Fibroblast of the conjunctiva (primary cell): ENCODE data around the gene CD200.
"Not testable (repeated sequence)": the region's sequence is repeated elsewhere in the genome, so short reads cannot be mapped to it uniquely, and the experiment has no call there.

Experiments used
- DNase-seq: peaks from one replicate; pipeline ENCODE4 v3.0.0-alpha.2; 2010; ENCODE audit warnings: low read depth

CD200 gene

GRCh38 chr3:112360561-112360960 is 27.6 kb downstream of the CD200 start:
- DNase-seq = no peak

- DNase-seq = no peak
These were observed 29.3 kb downstream of the CD200 start for GRCh38 chr3:112362221-112362620.

DNA sequence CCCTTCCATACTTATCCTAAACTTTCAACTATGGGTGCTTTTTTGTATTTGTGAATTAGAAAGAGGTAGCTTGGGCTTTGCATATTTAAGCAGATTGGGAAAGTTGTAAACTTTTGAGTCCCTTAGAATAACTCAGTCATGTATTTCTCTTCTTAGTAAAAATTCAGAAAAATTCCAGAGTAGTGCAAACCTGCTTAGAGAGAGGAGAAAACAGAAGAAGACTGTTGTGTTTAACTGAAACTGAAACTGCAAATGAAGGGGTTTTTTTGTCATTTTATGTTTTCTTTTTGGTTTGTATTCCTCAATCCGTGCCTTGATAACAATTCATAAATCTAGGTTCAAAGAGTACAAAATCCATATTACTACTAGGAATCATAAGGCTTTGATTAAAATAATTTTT is 31.3 kb downstream of the CD200 start:
- no peak for DNase-seq

DNA sequence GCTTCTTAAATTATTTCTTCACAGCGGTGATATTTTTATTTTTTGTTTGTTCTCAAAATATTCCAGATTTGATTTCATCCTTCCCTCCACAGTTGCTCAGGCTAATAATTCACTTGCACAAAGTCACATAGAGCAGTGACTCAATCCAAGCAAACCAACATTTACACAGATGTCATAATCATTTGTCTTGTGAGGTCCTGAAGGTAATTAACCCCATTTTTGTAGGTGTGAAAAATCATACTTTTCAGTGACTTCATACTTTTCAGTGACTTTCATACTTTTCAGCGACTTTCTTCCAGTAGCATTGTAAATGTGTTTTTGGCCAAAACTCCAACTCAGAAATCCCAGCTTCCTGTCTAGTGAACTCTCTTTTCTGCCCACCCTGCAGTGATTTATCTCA is 32.1 kb downstream of the CD200 start:
- DNase-seq = no peak

- no peak for DNase-seq
These were observed 32.7 kb downstream of the CD200 start for GRCh38 chr3:112365636-112366035.

DNA sequence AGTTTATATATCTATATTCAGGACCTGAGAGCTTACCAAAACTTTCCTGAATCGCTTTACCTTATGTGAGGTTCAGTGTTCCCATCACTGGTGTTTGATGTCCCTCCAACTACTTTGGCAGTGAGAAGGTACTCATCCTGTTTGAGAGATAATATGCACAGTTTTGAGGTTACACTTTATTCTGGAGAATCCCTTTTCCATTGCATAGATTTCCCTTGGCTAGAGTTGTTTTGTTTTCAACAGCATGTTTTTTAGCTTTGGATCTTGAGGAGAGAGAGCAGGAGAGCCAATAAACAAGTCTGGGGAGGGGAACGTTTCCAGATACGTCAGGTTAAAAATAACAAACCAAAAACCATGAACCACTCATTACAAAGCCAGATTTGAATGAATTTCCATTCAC is 33.6 kb downstream of the CD200 start:
- DNase-seq = no peak

DNA sequence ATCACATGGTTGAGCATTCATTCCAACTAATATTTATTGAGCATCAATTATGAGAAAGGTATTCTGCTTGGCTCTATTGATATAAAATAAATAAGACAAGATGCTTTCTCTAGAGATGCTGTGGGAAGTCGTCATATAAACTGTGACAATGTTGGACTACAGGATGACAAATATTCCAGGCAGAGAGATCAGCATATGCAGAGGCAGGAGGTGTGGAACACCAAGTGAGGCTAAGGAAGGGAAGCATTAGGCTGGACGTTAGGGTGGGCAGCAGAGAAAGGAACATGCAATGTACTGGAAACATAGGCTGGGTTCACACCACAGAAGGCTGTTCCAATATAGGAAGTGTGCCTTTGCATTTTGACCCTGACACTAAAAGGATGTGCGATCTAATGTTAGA is 38.6 kb downstream of the CD200 start:
- no peak for DNase-seq

- no peak for DNase-seq
These were observed 39.4 kb downstream of the CD200 start for GRCh38 chr3:112372396-112372795.

DNA sequence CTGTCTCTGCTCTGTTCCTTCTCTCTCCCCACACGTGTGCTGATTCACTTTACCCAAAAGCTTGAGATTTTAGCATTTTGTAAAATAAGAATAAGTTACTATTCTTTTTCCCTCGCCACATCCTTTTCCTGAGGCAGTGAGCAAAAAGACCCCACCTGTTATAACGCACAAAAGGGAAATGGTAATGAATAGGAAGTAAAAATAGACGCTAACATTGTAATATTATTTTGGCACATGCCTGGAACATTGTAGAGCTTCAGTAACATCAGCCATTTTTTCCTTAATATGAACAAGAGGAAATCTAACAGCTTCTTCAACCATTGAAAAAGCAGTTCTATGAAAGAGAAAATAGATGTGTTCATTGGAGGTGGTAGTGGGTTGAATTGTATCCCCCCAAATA is 40.5 kb downstream of the CD200 start:
- DNase-seq = no peak

- DNase-seq = no peak
These were observed 41.0 kb downstream of the CD200 start for GRCh38 chr3:112373924-112374323.

GRCh38 chr3:112374333-112374734 is 41.4 kb downstream of the CD200 start:
- DNase-seq = no peak

DNA sequence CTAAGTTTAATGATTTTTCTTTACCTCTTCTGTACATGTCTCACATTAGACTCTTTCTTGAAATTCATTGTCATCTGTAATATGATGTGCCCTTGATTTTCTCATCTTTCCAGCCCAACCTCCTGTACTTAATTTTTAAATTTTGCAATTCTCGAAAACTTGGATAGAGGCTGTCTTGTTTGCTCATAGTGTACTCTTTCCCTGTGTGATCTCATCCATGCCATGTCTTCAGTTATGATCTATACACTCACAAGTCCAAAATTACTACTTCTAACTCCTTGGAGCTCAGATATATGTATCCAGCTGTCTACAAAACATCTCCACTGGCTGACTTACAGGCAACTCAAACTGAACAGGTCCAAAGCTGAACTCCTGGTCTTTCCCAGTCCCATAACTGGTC is 42.2 kb downstream of the CD200 start:
- DNase-seq = no peak

GRCh38 chr3:112376241-112376911 is 43.4 kb downstream of the CD200 start:
- no peak for DNase-seq

- no peak for DNase-seq
These were observed 44.0 kb downstream of the CD200 start for GRCh38 chr3:112376992-112377391.

GRCh38 chr3:112377568-112378071 is 44.7 kb downstream of the CD200 start:
- DNase-seq = no peak

DNA sequence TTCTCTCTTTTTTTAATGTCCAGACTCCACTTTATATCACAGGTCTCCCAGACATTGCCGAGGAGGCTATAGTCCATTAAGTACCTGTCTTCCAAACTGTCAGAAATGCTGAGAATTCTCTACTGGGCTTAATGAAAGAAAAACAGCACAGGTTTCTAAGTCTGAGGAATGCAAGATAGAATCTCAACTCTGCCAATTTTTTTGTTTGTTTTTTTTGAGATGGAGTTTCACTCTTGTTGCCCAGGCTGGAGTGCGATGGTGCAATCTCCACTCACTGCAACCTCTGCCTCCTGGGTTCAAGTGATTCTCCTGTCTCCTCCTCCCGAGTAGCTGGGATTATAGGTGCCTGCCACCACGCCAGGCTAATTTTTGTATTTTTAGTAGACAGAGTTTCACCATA is 45.4 kb downstream of the CD200 start:
- DNase-seq = not testable (repeated sequence)

- peak; percentile 89 for DNase-seq
These were observed 46.2 kb downstream of the CD200 start for GRCh38 chr3:112379020-112379690.

- DNase-seq = no peak
These were observed 49.0 kb downstream of the CD200 start for GRCh38 chr3:112381673-112382542.

DNA sequence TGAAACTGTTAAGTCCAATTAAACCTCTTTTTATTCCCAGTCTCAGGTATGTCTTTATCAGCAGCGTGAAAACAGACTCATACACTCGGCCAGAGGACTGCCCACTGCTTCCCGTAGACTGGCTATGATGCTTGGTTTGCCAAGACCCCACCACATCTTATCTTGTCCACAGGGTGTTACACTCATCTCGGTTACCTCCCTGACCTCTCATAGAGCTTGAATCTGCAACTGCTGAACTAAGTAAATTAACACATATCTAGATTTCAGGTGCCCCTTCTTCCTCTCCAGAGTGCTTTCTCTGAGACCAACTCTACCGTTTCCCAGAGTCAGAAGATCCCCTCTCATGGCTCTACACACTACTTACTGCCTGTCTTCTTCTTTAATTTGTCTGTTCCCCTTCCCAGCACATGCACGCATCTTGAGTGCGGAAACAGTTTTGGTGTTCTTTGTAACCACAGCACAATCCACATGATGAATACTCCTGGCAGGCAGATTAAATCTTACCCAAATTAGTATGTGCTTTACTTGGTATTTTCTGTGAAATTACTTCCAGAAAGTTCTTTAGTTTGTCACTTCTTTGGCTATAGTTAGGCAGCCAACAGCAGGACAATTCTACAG is 49.7 kb downstream of the CD200 start:
- no peak for DNase-seq

DNA sequence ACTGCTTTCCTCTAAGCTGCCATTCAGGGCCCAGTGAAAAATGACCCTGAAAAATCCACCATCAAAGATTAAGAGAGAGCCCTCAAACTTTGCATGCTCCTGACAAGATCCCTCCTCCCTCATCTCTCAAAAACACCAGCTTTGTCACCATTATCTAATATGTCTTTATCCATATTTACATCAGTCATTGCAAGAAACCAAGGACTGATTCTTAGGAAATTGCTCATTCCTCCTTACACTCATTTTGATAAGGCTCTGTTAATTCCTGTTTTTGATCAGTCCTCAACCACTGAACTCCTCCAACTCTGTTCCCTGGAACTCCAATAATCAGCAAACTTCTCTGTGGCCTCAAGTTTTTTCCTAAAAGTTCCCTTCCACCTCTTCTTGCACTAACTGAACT is 51.8 kb downstream of the CD200 start:
- DNase-seq = no peak

- no peak for DNase-seq
These were observed 56.0 kb downstream of the CD200 start for GRCh38 chr3:112388972-112389371.

- no peak for DNase-seq
These were observed 57.0 kb downstream of the CD200 start for GRCh38 chr3:112389961-112390360.
